GM21737 (cell line): ENCODE data around the gene MCUB.

ENCODE experiments used
- ATAC-seq: cut with Tn5 transposase; IDR thresholded peaks from one replicate; pipeline ENCODE4 v1.9.1; 2021; ENCODE audit warnings: mild to moderate bottlenecking, moderate library complexity; ENCODE audit not compliant: unreplicated experiment

The MCUB gene

GRCh38 chr4:109723110-109723509 lies 163.1 kb downstream of the MCUB start:
- ATAC-seq = no peak

GRCh38 chr4:109728385-109728784 lies 168.3 kb downstream of the MCUB start:
- no peak for ATAC-seq

GRCh38 chr4:109729117-109729717 lies 169.2 kb downstream of the MCUB start:
- ATAC-seq = no peak

- ATAC-seq = peak; percentile 85
Measured at GRCh38 chr4:109729718-109730618, 169.9 kb downstream of the MCUB start, which contains the start of gene PLA2G12A. Gene PLA2G12A, minus strand, starts transcription at chr4:109730070. Its CDS starts 261 bp downstream, at chr4:109729809.

- no peak for ATAC-seq
Measured at GRCh38 chr4:109730619-109731545, 170.8 kb downstream of the MCUB start.

- no peak for ATAC-seq
Measured at GRCh38 chr4:109733728-109734127, 173.7 kb downstream of the MCUB start.

GRCh38 chr4:109735566-109736365 lies 175.7 kb downstream of the MCUB start:
- ATAC-seq = no peak
